Hematopoietic multipotent progenitor cell treated with erythropoietin and hydrocortisone succinate and interleukin-3 and kit ligand, for 17 days (in vitro differentiated cells): ENCODE data around the gene PRG3.
"Not testable (repeated sequence)": the region's sequence is repeated elsewhere in the genome, so short reads cannot be mapped to it uniquely, and the experiment has no call there.

ENCODE experiments used
- DNase-seq: peaks from one replicate; pipeline ENCODE4 v3.0.0-alpha.2; 2015; ENCODE audit warnings: low spot score

The PRG3 gene

GRCh38 chr11:57390535-57390934, 9.6 kb upstream of the PRG3 start, which contains the start of gene PRG2:
TSS of gene PRG2 (minus strand) at chr11:57390650. CDS start at chr11:57389944, 706 bp downstream.
- peak; percentile 22 for DNase-seq

- peak; percentile 31 for DNase-seq
Measured at GRCh38 chr11:57387289-57388030, 6.5 kb upstream of the PRG3 start.

- no peak for DNase-seq
Measured at GRCh38 chr11:57386178-57386940, 5.4 kb upstream of the PRG3 start.

- no peak for DNase-seq
Measured at GRCh38 chr11:57379732-57380131, 1.2 kb downstream of the PRG3 start.

GRCh38 chr11:57378186-57378585, 2.8 kb downstream of the PRG3 start:
- DNase-seq: no peak

GRCh38 chr11:57377107-57377506, 3.8 kb downstream of the PRG3 start:
- DNase-seq: no peak

GRCh38 chr11:57376095-57377090, 4.6 kb downstream of the PRG3 start:
- no peak for DNase-seq

- DNase-seq: no peak
Measured at GRCh38 chr11:57375490-57375889, 5.5 kb downstream of the PRG3 start.

GRCh38 chr11:57374966-57375365, 6.0 kb downstream of the PRG3 start:
- DNase-seq: no peak

- no peak for DNase-seq
Measured at GRCh38 chr11:57373146-57373545, 7.8 kb downstream of the PRG3 start.

GRCh38 chr11:57370941-57371340, 10.0 kb downstream of the PRG3 start:
- no peak for DNase-seq

- DNase-seq: no peak
Measured at GRCh38 chr11:57370251-57370650, 10.7 kb downstream of the PRG3 start.

- DNase-seq: no peak
Measured at GRCh38 chr11:57368845-57369232, 12.1 kb downstream of the PRG3 start.

GRCh38 chr11:57368106-57368844, 12.7 kb downstream of the PRG3 start:
- no peak for DNase-seq

- DNase-seq: no peak
Measured at GRCh38 chr11:57364851-57365660, 15.9 kb downstream of the PRG3 start.

- no peak for DNase-seq
Measured at GRCh38 chr11:57363131-57364080, 17.5 kb downstream of the PRG3 start.

GRCh38 chr11:57361926-57362325, 19.0 kb downstream of the PRG3 start:
- DNase-seq: no peak

GRCh38 chr11:57361420-57361819, 19.5 kb downstream of the PRG3 start:
- not testable (repeated sequence) for DNase-seq

- no peak for DNase-seq
Measured at GRCh38 chr11:57360991-57361390, 20.0 kb downstream of the PRG3 start.
